Skeletal muscle tissue (tissue), 4 donors: Measurements from ENCODE around the gene SPEM2. TPM values are rescaled to one million over a fixed set of nuclear protein-coding genes. Genes with fewer than 3 reads are reported as not detected.

ENCODE experiments used
- H3K27ac ChIP-seq: one replicate; pipeline ENCODE4 v1.7.0; 2013; ENCODE audit warnings: mild to moderate bottlenecking, low read depth, low read length, inconsistent platforms
- H3K27me3 ChIP-seq, 3 donors: one replicate each; pipeline ENCODE4 v1.7.0; 2013; ENCODE audit warnings: low read length in 3 of 3; ENCODE audit not compliant: control insufficient read depth in 3 of 3, insufficient read depth in 3 of 3
- H3K36me3 ChIP-seq, 3 donors: one replicate each; pipeline ENCODE4 v1.7.0; 2013; ENCODE audit warnings: low read length in 3 of 3; ENCODE audit not compliant: control insufficient read depth in 3 of 3, insufficient read depth in 3 of 3
- H3K4me1 ChIP-seq, 3 donors: one replicate each; pipeline ENCODE4 v1.7.0; 2013; ENCODE audit warnings: low read length in 3 of 3, mild to moderate bottlenecking in 3 of 3; ENCODE audit not compliant: control insufficient read depth in 3 of 3, insufficient read depth in 3 of 3
- H3K4me3 ChIP-seq, 3 donors: one replicate each; pipeline ENCODE4 v1.7.0; 2013; ENCODE audit warnings: low read length in 3 of 3
- H3K9ac ChIP-seq, 3 donors: one replicate each; pipeline ENCODE4 v1.7.0; 2013; ENCODE audit warnings: low read length in 3 of 3, mild to moderate bottlenecking in 3 of 3, moderate library complexity in 2 of 3, low read depth in 1 of 3
- H3K9me3 ChIP-seq, 3 donors: one replicate each; pipeline ENCODE4 v1.7.0; 2013; ENCODE audit warnings: low read length in 3 of 3; ENCODE audit not compliant: control insufficient read depth in 3 of 3
- total RNA-seq: library from RNA; depleted of rRNA; stranded (reverse); fragments of >200 nt; gene quantifications from one replicate; pipeline ENCODE4 v1.2.3, GENCODE V29; 2014
- donor health status: Osteomylitis.

The SPEM2 gene
- total RNA-seq, 1 donor from 2014 or later: not detected

DNA sequence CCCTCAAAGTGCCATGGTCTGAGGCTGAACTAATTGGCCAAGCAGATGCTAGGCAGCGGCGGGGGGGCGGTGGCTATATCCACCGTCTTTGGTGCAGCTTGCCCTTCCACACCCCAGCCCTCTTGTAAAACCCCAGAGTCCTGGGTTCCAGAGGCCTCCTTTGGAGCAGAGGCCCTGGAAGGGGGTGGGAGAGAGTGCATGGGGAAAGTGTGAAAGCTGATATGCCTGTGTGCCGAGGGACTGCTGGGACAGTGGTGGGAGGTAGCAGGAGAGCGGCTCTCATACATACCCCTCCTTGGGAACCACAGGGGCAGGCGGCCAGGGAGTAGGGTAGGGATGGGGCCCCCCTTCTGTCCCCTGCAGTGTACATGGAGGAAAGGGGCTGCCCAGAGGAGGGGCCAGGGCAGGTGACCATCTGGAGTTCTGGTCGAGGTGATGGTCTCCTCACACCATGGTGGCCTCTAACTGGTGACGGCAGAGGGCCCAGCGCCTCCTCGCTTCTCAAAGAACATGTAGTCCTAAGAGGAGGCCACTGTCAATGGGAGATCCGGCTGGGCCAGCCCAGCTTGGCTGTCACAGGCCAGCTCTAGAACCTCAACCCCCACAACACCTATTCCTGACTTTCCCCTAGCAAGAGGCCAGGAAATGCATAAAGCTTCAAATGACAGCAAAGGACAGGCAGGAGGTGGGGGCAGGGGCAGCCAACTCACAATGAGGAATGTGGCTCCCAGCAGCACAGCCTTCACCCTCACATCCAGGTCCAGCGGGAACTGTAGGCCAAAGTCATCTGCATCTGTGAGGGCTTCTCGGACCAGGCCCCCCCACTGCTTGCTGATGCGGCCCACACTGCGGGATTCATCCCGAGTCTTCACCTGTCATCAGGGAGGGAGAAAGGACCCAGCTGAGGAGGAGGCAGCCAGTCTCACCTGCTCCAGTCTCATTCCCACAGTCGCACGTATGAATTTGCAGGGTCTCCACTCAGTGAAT is 35.2 kb upstream of the SPEM2 start:
- Histone ChIP-seq H3K9ac (no peak overlapping the region), H3K27me3 (no peaks in the 10 kb centered on the region), H3K36me3 (peaks cover 18 to 38% (median 28%) of the 10 kb centered on the region in 3 donors)

DNA sequence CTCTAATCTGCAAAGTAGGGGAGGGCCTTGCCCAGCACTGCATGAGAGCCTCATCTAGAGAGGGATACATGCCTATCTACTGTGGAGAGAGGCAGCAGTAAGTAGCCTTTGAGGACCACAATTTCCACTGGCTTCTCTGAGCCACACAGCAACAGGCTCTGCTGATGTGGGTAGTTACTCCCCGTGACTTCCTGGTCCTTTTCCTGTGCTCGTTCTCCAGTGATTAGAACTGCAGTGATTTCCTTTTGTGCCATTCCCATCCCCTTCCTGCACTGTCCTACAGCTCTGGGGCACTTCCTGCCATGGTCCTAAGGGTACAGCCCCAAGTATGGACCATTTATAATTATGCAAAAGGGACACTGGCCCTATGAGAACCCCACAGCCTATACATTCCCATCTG is 34.1 kb upstream of the SPEM2 start:
- no peak overlapping the region for H3K27ac ChIP-seq

More for the DNA sequence above, 35.2 kb upstream of the SPEM2 start:
- Histone ChIP-seq H3K9me3 (no peaks in the 10 kb centered on the region), H3K27ac (no peak overlapping the region), H3K4me1 (peaks cover 8 to 15% (median 13%) of the 10 kb centered on the region in 3 donors), H3K4me3 (no peak overlapping the region)

DNA sequence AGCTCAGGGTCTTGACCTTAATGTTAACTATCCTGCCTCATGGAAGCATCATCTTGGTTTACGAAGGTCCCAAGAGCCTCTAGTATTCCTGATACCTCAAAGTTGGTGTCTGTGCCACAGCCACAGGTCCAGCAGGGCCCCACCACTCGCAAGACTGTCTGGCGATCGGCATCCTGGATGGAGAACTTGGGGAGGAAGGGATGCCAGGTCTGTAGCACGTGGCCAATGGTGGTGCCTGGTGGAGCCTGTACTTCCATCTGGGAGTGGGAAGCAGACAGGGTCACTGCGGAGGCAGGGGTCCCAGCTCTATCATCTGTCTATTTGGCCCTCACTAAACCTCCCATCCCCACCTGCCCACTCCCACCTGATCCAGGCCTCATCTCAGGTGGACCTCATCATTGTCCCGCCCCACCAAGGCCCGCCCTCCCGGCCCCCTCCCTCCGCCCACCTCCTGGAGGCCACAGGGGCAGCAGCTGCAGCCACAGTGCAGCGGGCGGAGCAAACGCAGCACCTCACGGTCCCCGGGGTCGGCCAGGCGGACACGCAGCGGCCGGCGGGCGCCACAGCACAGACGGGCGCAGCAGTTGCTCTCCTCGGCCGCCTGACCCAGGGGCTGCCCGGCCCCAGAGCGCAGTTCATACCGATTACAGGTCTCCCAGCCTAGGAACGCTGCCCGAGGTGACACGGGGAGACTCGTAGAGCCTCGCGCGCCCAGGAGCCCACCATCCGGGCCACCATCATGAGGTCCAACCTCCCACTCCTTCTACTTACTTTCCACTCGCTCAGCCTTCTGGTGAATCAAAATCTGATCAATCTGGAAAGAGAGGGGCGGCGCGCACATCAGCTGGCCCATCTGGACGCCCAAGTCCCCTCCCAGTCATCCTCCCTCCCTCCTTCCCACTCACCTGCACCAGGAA is 32.5 kb upstream of the SPEM2 start:
- Histone ChIP-seq H3K27ac (no peak overlapping the region), H3K4me3 (peak overlapping the region in 2 of 3 donors; percentile 70 to 84), H3K9ac (no peak overlapping the region), H3K36me3 (peaks cover 18 to 38% (median 28%) of the 10 kb centered on the region in 3 donors), H3K9me3 (no peaks in the 10 kb centered on the region), H3K27me3 (no peaks in the 10 kb centered on the region), H3K4me1 (peaks cover 8 to 15% (median 13%) of the 10 kb centered on the region in 3 donors)

More for the DNA sequence above, 34.1 kb upstream of the SPEM2 start:
- H3K9me3 ChIP-seq: no peaks in the 10 kb centered on the region
- peaks cover 8 to 15% (median 13%) of the 10 kb centered on the region in 3 donors for H3K4me1 ChIP-seq
- no peaks in the 10 kb centered on the region for H3K27me3 ChIP-seq
- peaks cover 18 to 38% (median 28%) of the 10 kb centered on the region in 3 donors for H3K36me3 ChIP-seq
- no peak overlapping the region for H3K4me3 ChIP-seq
- H3K9ac ChIP-seq: no peak overlapping the region

DNA sequence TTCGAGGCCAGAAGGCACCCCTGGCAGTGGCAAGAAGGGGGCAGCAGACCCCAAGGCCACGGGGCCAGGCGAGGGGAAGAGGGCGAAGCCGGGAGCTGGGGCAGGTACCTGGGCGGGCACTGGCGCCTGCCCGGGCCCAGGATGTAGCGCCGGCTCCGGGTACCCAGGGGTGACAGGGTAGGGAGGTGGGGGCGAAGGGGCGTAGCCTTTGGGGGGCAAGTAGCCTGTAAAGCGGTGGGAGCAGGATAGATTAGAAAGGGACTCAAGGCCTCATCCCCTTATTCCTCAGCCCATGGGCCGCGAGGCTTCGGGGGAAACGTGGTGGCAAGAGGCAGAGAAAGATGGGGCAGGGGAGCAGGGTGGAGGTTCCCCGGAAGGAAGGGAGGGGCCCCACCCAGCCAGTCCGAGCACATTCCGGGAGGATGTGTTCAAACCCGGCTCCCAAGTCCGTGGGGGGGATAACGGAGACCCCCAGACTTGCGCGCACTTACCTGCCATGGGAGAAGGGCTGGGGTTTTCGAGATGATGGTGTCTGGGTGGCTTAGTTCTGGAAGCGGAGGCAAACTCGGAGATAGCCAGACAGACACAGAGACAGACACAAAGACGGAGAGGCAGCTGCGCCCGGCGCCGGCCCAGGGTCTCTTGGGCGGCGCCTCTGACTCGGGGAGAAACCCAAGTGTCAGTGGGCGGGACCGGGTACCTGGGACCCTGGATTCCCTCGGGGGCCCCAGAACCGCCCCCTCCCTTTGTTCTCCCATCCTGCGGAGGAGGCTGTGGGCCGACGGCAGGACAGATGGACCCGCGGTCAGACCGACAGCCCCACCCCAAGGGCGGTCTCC is 31.6 kb upstream of the SPEM2 start:
- peak overlapping the region; percentile 70 to 84 (median 83) for H3K4me3 ChIP-seq
- peaks cover 8 to 15% (median 13%) of the 10 kb centered on the region in 3 donors for H3K4me1 ChIP-seq
- H3K36me3 ChIP-seq: peaks cover 14 to 33% (median 25%) of the 10 kb centered on the region in 3 donors
- H3K27ac ChIP-seq: peak overlapping the region; percentile 75
- peak overlapping the region; percentile 75 to 95 (median 84) for H3K9ac ChIP-seq
- no peaks in the 10 kb centered on the region for H3K9me3 ChIP-seq
- no peaks in the 10 kb centered on the region for H3K27me3 ChIP-seq

GRCh38 chr17:7394452-7395191 is 30.8 kb upstream of the SPEM2 start, which contains the start of gene PLSCR3:
Gene PLSCR3, minus strand, starts transcription at chr17:7394525. Its CDS starts 415 bp downstream, at chr17:7394110.
- Histone ChIP-seq H3K9me3 (no peaks in the 10 kb centered on the region), H3K27ac (peak within 1 kb of the TSS; percentile 75), H3K4me1 (peaks cover 8 to 15% (median 13%) of the 10 kb centered on the region in 3 donors), H3K9ac (peak within 1 kb of the TSS; percentile 75 to 95 (median 86)), H3K36me3 (peaks cover 9 to 25% (median 18%) of the 10 kb centered on the region in 3 donors), H3K4me3 (peak within 1 kb of the TSS; percentile 70 to 84 (median 83)), H3K27me3 (no peaks in the 10 kb centered on the region)

DNA sequence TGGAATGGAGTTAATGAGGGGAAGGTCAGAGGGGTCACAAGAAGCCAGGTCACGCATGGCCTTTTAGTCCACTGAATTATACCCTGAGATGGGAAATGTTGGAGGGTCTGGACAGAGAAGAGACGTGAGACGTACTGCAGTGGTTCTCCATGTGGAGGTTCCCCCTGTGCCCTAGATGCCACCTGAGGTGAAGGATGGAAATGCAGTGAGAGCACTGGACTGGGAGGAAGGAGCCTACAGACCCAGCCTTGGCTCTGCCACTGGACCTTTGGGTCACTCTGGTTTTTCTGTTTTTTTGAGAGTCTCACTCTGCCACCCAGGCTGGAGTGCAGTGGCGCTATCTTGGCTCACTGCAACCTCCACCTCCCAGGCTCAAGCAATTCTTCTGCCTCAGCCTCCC is 29.3 kb upstream of the SPEM2 start:
- H3K4me1 ChIP-seq: peaks cover 8 to 13% (median 12%) of the 10 kb centered on the region in 3 donors
- no peak overlapping the region for H3K4me3 ChIP-seq
- peaks cover 2 to 12% (median 9%) of the 10 kb centered on the region in 3 donors for H3K36me3 ChIP-seq
- no peaks in the 10 kb centered on the region for H3K27me3 ChIP-seq
- no peak overlapping the region for H3K27ac ChIP-seq
- no peak overlapping the region for H3K9ac ChIP-seq
- H3K9me3 ChIP-seq: no peaks in the 10 kb centered on the region

- Histone ChIP-seq H3K9ac (no peak overlapping the region), H3K4me3 (no peak overlapping the region), H3K36me3 (no peaks in the 10 kb centered on the region), H3K27me3 (no peaks in the 10 kb centered on the region), H3K27ac (no peak overlapping the region), H3K4me1 (peaks cover 16 to 17% (median 16%) of the 10 kb centered on the region in 3 donors), H3K9me3 (no peaks in the 10 kb centered on the region)
These were observed 26.8 kb upstream of the SPEM2 start for GRCh38 chr17:7398612-7399011.

DNA sequence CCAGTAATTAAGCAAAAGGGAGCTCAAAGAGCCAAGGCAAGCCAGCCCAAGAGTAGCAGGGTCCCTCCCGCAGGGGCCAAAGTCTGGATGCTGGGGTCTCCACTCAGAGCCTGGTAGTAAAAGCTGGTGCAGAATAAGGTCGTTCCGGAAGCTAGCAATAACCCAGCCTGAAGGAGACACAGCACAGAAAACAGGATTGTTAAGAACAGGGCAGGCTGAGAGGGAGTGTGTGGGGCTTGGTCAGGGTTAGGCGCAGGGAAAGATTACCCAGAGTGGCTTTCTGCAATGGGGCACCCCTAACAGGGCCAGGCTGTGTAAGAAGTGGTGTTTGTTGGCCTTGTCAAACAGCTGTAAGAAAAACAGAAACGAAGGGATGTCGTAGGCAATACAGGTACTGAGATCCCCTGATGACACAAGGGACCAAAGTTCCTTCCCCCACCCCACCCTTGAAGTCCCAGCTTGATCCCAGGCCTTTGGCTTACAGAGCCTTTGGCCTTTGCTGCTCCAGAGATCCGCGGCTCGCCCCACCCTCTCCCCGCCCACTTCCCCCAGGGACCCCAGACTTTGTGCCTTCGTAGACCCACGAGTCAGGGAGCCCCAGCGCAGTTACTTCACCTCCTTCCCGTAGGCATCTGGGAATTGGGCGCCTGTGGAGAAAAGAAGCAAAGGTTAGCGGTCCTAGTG is 22.2 kb upstream of the SPEM2 start:
- Histone ChIP-seq H3K9ac (peak overlapping the region; percentile 76 to 95 (median 78)), H3K9me3 (no peaks in the 10 kb centered on the region), H3K4me3 (peak overlapping the region; percentile 86 to 90 (median 89)), H3K4me1 (peaks cover 13 to 21% (median 13%) of the 10 kb centered on the region in 3 donors), H3K27ac (peak overlapping the region; percentile 84), H3K27me3 (no peaks in the 10 kb centered on the region), H3K36me3 (no peaks in the 10 kb centered on the region)
